Cardiac septum (tissue), 1 donor: ENCODE results near the gene HMCN1. TPM values are rescaled to one million over a fixed set of nuclear protein-coding genes. Genes with fewer than 3 reads are reported as not detected.
"Not testable (repeated sequence)": the region's sequence is repeated elsewhere in the genome, so short reads cannot be mapped to it uniquely, and the experiment has no call there.

Experiments
- DNase-seq: peaks from one replicate; pipeline ENCODE4 v3.0.0-alpha.2; 2020; ENCODE audit warnings: low spot score
- intact Hi-C: fragments of 100-400 bp; cut with DNase I; formaldehyde crosslinking; loops from one replicate; pipeline ENCODE4 v1.14.0; 2022
- total RNA-seq: library from RNA; stranded (reverse); fragmentation: NEBNext Ultra II Directional; extraction: Animal tissue kit (Norgen Biotek cat#: 25700); gene quantifications from one replicate; pipeline ENCODE4 v1.2.1, GENCODE V29; 2021
- donor health status: DM: no; HTN: no; CAD: no.

The HMCN1 gene
- total RNA-seq, 1 donor from 2014 or later, result 7.3 TPM

DNA sequence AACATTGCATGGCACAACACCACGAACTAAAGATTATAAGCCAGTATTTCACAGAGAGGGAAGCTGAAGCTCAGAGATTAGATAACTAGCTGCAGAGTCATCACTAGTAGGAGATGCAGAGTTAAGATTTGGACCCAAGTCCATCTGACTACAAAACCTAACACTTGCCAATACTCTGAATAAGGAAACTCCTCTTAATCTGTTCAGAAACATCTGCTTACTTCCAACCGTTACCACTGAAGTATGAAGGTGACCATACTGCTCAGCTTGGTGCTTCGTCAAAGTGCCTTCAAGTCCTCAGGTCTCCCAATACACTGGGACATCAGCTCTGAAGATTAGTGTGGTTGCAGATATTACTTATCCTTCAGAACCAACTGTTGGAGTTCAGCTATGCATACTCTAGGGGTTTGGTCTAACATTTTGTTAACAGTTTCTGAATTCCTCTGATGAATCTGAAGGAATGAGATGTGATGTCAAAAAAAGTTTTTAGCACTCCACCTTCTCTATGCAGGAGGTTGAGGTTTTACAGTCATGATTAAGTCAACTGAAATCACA lies 461.3 kb downstream of the HMCN1 start:
- DNase-seq, result no peak
- intact Hi-C loops, result no loop called here

DNA sequence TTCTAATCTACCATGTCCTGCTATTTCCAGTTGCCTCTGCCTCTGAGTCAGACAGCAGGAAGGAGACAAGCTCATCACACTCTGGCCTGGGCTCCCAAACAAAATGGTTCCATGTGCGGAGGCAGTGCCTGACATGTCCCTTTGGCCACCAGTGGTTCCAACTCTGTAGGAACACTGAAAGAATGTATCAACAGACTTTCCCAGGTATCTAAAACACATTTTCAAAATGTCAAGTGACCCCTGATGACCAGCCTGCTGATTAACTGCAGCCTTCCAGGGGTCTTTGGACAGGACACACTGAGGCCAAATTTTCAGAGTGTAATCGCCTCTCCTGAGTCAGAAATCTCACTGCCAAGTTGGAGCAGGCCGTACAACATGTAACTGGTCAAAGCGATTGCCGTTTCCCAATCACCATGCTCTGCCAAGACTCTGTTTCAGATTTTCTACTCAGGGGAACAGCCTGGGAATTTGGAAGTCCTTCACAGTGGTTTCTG lies 468.1 kb downstream of the HMCN1 start:
- DNase-seq, result no peak
- intact Hi-C loops, result loop anchor here (10.0 kb wide), 1 partner anchor 238 kb away; no protein-coding TSS in a partner anchor

DNA sequence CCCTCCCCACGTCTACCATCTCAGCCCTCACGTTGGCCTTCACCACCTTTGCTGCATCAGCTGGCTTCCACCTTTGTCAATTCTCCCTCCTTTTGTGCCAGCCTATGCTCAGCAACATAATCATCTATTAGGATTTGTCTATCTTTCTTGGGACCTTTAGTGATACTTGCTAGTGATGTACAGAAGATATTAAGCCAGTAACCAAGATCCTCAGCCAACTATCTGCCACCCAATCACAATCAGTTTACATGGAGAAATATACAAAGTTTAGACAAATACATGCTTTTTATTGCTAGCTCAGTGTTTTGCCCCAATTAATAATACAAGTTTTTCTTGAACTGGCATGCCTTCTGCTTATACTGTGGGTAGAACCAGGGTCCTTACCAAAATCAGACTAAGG lies 468.6 kb downstream of the HMCN1 start:
- DNase-seq, result no peak
- intact Hi-C loops, result loop anchor here (10.0 kb wide), 1 partner anchor 238 kb away; no protein-coding TSS in a partner anchor

DNA sequence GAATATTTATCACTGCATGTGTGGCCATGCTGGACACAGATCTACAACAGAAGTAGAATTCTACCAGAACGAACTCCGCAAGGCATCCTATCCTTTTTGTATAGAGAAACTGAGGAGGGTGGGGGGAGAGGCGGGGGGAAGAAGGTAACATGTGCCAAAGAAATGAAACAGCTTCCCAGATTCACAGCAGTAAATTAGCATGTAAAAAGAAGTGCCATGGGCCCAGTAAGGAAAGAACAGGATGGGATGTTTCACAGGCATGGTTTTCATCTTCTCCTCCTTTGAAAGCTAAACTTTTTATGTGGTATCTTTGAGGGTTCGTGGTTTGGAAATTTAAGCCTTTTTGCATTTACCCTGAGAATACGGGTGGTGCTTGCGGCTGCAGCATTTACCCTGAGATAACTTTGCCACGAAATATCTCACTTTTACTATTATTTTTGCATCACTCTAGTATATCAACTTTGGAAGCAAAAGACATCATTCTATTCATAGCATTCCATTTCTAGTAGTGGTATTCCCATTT lies 471.9 kb downstream of the HMCN1 start:
- no peak for DNase-seq
- intact Hi-C loops, result loop anchor here (10.0 kb wide), 1 partner anchor 241 kb away; no protein-coding TSS in a partner anchor

DNA sequence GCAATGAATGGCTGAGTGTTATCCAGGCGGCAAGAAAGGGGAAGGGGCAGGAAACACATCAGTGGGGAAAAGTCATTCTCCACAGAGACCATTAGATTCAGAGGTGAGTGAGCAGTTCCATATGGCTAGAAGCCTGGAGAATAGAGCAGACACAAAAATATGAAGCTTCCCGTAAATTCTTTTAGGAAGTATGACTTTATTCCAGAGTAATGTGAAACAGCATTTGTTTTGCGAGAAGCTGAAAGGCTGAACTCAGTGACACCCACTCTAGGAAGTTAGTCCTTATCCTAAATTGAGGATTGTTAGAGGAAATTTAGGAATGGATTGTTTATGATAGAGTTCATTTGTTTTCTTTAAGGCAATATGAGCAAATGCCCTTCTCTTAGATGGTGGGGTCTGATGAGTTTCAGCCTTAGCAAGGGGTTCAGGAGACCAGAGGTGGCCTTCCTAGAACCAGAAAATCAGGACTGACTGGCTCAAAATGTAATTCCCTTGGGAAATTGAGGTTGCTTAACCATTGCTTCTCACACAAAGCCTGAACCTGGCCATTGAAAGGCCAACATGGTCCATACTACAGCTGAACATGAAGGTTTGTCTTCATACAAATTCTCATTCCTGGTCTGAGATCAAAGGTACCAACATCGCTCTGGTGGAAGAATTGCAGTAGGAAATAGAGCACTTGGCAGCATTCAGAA lies 473.3 kb downstream of the HMCN1 start:
- intact Hi-C loops, result loop anchor here (10.0 kb wide), 1 partner anchor 243 kb away; no protein-coding TSS in a partner anchor
- no peak for DNase-seq

DNA sequence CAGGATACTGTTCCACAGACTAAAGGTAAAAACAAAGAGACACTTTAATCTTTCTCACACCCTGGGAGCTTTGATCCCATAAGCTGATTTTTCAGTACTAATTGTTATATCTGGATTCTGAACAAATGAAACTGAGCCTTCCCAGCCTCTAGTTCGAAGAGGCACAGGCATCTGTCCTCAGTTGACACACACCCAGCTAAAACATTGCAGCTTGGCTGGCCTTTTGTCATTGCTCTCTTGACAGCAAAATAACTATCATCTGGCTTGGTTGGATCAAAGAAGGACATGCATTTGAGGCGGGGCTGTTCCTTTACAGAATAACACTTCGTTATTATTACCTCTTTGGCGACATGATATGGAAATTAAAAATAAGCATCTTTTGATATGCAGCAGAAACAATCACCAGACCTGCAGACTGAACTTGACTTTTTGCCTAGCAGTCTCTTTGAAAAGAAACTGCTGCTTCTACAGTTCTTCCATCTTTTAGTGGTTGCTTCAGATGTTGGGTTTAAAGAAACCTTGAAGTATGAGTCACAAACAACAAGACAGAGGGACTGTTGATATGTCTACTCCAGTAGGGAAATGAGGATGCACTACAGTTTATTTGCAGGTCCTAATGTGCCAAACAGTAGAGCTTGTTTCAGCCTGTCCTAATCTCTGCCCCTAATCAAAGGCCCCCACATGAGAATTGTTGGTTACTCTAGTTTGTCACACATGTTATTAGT lies 474.4 kb downstream of the HMCN1 start:
- DNase-seq, result no peak
- intact Hi-C loops, result loop anchor here (10.0 kb wide), 1 partner anchor 244 kb away; no protein-coding TSS in a partner anchor

DNA sequence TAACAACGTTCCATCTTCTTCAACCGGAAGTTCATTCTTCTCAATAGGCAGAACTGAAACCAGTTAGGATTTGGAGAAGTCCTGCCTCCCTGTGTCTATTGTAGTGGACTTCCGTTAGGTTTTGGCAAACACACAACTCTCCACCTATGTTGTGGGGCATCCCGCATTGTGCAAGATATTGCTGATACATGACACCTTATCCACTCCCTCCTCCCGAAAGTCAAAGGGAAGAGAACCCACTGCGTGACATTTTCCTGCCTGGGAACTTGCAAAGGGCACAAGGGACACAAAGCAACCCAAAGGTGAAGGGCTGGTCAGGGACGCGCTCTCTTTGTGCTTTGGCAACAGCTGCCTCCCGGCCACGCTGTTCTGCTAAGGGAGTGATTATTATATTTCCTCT lies 476.1 kb downstream of the HMCN1 start:
- no peak for DNase-seq
- intact Hi-C loops, result no loop called here

DNA sequence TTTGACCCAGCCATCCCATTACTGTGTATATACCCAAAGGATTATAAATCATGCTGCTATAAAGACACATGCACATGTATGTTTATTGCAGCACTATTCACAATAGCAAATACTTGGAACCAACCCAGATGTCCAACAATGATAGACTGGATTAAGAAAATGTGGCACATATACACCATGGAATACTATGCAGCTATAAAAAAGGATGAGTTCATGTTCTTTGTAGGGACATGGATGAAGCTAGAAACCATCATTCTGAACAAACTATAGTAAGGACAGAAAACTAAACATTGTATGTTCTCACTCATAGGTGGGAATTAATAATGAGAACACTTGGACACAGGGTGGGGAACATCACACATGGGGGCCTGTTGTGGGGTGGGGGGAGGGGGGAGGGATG lies 477.4 kb downstream of the HMCN1 start:
- DNase-seq, intact Hi-C loops: not testable (repeated sequence)

DNA sequence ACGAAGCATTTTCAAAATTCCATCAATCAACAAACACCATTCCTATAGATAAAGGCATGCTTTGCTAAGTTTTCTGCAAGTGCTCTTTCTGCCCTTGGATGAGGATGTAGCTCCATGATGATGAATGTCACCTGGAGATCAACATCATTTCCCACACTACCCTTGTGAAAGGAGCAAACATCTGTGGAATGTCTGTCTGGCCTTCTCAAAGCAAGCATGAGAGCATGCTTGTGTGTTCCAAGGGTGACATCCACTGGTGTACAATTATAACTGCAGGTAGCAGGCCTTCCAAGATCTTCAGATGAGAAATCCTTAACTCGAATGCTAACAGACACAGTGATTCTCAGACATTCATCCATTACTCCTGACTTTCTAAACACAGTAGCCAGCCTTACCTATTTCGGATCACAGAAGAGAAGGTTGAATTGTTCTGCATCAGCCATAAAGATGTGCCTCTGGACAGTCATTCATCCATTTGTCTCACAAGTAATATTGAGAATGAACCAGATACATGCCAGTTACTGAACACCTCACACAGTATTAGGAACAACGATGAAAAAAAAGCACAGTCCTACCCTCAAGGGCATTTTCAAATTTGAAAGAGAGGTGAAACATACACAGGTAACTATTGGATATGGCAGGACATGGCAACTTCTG lies 478.5 kb downstream of the HMCN1 start:
- intact Hi-C loops, result loop anchor here (2.0 kb wide), 3 partner anchors 58 to 492 kb away; no protein-coding TSS in a partner anchor
- no peak for DNase-seq

DNA sequence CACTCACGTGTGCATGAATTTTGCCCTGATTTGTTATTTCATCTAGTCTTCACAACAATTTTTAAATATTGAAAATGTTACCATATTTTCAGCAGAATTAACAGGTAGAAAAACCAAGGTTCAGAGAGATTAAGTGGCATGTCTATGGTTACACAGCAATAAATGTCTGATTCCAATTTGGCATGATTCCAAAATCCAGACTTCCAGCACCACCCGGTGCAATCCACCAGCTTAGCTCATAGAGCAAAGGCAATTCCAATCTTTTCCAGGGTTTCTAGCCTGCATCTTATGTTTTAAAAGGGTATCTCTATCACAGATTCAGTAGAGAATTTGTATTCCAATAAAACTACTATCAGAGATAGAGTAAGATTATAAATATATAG lies 479.0 kb downstream of the HMCN1 start:
- DNase-seq, result no peak
- intact Hi-C loops, result loop anchor here (2.0 kb wide), 3 partner anchors 58 to 492 kb away; no protein-coding TSS in a partner anchor

DNA sequence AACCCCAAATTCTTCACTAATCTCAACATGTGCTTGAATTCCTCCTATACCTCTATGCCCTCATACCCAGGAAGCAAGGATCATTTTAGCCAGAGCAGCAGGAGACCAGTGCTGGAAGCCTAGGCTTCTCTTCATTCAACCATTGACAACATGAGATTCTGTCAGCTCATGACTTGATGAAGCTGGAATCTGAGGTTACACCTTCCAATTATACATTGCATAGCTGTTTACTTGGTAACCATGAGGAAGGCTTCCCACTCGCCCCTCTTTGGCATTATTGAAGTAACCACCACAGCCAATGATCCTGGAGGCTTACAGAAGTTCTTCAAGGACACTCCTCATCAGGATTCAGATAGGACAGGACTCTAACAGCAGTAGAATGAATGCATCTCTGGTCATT lies 480.6 kb downstream of the HMCN1 start:
- intact Hi-C loops, result no loop called here
- DNase-seq, result no peak

DNA sequence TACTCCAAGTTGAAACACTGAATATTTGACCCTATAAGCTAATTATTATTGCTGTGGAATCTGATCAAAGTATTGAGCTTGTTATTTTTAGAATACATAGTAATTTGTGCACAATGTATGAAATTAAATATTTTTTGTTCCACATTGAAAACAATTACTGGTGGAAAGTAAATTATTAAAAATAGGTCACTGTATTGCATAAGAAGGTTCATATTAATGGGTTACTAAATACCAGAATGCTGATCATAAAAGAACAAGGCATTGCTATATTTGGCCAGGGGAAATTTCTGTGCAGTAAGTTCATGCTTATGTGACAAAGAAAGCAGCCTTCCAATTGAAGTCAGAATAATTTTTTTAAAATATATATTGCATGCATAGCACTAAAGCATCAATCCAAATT lies 481.4 kb downstream of the HMCN1 start:
- intact Hi-C loops, result no loop called here
- no peak for DNase-seq

DNA sequence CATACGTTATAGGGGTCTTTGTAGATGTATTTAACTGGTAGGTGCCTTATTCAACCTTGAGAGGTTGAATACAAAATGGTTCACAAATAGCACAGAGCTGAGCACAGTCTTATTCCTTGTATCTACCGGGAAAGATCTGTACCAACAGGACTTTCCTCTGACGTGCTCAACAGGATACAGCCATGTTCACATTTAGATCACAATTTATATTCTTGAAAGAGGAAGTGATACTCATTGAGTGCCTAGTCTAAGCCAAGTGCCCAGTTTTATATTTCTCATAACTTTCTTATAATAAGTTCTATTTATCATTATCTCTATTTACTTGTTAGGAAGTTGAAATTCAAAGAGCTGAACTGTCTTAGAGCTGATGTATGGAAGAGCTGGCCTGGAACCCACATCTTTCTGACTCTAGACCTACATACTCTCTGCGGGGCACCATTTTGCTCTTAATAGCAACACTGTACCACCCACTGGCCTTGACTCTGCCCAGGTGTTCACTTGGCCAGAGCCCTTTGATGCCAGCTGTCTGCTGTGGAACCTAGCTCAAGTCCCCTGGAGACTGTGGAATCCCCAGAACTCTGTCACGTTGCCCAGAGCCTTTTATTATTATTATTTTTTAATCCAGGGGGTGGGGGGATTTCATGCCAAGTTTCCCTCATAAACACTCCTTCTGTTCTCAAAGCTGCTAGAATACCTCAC lies 484.6 kb downstream of the HMCN1 start:
- intact Hi-C loops, result no loop called here

DNA sequence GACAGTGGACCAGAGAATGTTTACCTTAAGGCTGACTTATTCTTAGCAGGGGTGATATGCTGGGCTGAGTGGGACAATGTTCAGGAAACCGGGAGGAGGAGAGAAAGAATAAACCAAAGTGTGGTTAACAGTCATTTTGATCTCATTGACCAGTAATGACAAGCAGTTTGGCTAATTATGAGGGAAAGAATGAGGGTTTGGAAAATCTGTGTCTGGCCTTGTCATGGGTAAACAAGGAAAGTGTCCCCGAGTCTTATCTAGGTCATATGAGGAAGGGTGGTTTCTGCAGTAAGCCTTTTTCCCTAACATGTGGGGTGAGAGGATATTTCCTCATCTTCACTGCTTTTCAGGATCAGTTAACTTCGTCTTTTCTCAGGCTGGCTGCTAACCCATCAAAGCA lies 485.9 kb downstream of the HMCN1 start:
- DNase-seq, result no peak
- intact Hi-C loops, result no loop called here

More for the DNA sequence above, 484.6 kb downstream of the HMCN1 start:
- no peak for DNase-seq

DNA sequence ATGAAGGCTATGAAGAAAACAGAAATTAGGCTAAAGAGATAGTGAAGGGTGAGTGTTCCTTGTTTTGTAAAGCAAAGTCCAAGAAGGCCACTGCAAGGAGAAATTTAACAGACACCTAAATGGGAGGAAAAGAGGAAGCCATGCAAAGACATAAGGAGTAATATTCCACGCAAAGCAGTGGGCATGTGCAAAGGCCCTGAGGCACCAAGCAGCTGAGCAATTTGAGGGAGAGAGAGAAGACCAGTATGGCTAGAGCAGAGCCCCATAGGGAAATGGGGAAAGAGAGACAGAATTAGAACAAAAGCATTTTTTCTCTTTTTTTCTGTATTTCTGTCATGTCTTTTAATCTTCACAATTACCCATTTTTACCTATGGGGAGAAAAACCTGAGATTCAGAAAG lies 486.7 kb downstream of the HMCN1 start:
- intact Hi-C loops, result no loop called here
- DNase-seq, result no peak

DNA sequence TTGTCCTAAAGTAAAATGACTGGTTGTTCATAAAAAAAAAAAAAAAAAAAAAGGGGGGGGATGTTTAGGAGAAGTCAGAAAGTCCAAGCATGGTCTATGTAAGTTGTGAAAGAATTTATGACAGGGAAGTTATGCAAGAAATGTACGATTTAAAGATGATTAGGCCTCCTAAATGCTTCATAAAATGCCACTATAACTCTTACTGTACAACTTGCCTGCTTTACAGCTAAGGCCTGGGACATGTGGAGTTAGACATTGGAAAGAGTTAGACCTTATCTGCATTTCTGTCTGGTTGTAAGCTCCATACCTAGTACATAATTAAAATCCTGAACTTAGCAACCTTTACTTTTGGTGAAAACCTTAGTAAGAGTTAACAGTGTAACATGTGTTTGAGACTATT lies 490.9 kb downstream of the HMCN1 start:
- no peak for DNase-seq
- intact Hi-C loops, result no loop called here

DNA sequence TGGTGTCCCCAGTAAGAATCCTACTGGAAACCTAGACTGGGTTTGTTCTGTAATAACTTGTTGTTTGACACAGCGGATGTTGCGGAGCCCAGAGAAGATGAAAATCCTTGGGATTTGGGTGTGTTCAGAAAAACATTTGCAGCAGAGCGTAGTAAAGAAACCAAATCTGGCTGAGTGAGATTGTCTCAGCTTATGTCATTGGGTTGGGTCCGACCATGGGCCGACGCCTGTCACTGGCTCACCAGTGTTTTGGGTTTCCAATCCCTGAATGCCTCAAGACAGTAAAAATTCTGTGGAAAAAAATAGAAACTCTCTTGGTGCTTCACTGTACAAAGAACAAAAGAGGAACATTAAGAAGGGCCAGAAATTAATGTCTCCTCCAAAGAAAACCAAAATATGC lies 494.6 kb downstream of the HMCN1 start:
- DNase-seq, result no peak
- intact Hi-C loops, result no loop called here

DNA sequence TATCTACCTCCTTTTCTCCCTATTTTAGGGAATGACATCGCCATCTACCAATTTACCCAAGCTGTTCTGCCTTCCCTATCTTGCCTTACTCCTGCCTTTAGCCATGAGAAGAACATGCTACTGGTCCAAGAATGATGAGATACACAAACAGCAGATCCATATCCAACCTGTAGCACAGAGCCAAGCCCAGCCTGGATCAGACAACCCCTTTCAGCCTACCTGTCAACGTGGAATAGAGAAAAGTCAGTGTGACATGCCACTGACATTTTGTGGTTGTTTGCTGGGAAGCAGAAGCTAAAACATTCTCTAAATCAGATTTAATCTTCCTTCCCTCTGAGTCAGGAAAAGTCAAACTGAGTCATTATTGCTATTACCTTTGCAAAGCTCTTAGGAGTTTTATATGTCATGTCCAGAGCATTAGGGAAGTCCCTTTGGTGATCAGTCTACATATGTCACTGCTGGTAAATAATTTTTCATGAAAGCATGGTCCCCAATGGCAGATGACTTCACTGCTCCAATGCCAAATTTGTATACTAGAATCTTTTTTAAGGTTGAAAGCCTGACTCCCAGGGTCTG lies 497.8 kb downstream of the HMCN1 start:
- intact Hi-C loops, result no loop called here
- DNase-seq, result no peak
